Activated T-helper 17 cell treated with anti-CD3 and anti-CD28 coated beads, Interleukin-2, amount 50 U/mL, for 72 hours (primary cell): ENCODE measurements around the gene STAP2. TPM values are rescaled to one million over a fixed set of nuclear protein-coding genes. Genes with fewer than 3 reads are reported as not detected.

Experiments used
- ATAC-seq: fragments of 150-1000 bp; cut with Tn5 transposase; replicated peaks from 2 replicates; pipeline ENCODE4 v1.10.0; 2021; ENCODE audit warnings: mild to moderate bottlenecking, moderate library complexity
- H3K27ac Mint-ChIP-seq: one replicate; pipeline ENCODE4 v1.8.0; 2022; ENCODE audit warnings: mixed read lengths
- H3K27me3 Mint-ChIP-seq: one replicate; pipeline ENCODE4 v1.8.0; 2022; ENCODE audit warnings: mixed read lengths
- H3K36me3 Mint-ChIP-seq: one replicate; pipeline ENCODE4 v1.8.0; 2022; ENCODE audit warnings: low read depth, mild to moderate bottlenecking, mixed read lengths
- H3K4me1 Mint-ChIP-seq: one replicate; pipeline ENCODE4 v1.8.0; 2022; ENCODE audit warnings: mixed read lengths
- H3K4me3 Mint-ChIP-seq: one replicate; pipeline ENCODE4 v1.8.0; 2022; ENCODE audit warnings: mild to moderate bottlenecking, mixed read lengths
- H3K9me3 Mint-ChIP-seq: one replicate; pipeline ENCODE4 v1.8.0; 2022; ENCODE audit warnings: mixed read lengths
- total RNA-seq, 2 donors: library from RNA; stranded (reverse); gene quantifications; one replicate each; pipeline ENCODE4 v1.2.3, GENCODE V29; 2022

Gene STAP2
- total RNA-seq, 2 donors from 2014 or later, result 13.3 to 17.4 TPM

DNA sequence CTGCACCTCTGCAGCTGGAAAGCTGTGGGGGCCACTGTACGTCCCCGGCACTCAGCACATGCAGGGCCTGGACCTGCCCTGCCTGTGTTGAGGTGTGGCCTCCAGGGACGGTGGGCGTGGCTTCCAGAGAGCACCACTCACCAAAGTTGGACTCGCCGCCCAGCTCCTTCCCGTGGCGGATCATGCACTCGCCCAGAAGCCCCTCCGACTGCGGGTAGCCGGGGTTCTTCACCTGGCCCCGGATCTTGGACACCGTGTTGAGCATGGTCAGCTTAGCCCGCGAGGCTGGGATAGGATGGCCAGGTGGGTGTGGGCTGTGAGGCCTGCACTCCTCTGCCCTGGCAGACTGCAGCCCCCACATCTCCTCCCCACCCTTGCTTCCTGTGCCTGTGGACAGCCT lies 26.7 kb upstream of the STAP2 start:
- H3K4me1 Mint-ChIP-seq, result peaks cover 8% of the 10 kb centered on the region
- H3K36me3 Mint-ChIP-seq, result peaks cover 73% of the 10 kb centered on the region
- no peak for ATAC-seq
- no peak overlapping the region for H3K27ac Mint-ChIP-seq
- H3K27me3 Mint-ChIP-seq, result no peaks in the 10 kb centered on the region
- H3K4me3 Mint-ChIP-seq, result no peak overlapping the region
- no peaks in the 10 kb centered on the region for H3K9me3 Mint-ChIP-seq

GRCh38 chr19:4363571-4364304 lies 25.1 kb upstream of the STAP2 start:
- no peak for ATAC-seq
- H3K9me3 Mint-ChIP-seq, result no peaks in the 10 kb centered on the region
- no peak overlapping the region for H3K4me3 Mint-ChIP-seq
- no peaks in the 10 kb centered on the region for H3K27me3 Mint-ChIP-seq
- H3K27ac Mint-ChIP-seq, result peak overlapping the region; percentile 20
- H3K36me3 Mint-ChIP-seq, result peaks cover 80% of the 10 kb centered on the region
- peaks cover 3% of the 10 kb centered on the region for H3K4me1 Mint-ChIP-seq

DNA sequence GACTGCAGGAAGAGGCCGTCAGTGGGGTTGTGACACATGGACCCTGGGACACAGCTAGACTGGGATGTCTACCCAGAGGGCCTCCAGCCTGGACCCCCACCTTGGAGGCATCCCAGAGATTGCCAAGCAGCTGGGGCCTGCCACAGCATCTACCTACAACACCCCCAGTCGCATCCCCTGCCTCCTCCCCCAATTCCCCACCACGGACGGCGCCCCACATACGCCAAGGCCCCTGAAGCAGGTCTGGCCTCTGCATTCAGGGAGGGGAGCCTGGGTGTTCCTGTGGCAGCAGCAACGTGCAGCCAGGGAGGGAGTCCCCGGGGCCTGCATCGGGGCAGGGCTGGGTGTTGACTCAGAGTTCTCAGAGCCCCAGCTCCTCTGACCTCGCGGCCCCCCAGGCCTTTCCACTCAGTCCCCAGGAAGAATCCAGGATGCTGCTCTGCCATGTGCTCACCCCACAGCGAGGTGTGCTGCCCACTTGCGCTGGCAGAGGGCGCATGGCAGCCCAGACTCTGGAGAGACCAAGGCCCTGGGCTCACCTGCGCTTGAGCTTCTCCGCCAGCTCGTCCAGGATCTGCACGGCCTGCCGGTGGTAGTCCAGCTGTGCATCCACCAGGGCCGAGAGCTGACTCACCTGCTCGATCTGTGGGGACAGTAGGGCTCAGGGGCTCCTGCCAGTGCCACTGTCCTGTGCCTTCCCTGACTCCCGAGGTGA lies 24.4 kb upstream of the STAP2 start:
- no peak for ATAC-seq
- H3K9me3 Mint-ChIP-seq, result no peaks in the 10 kb centered on the region
- no peak overlapping the region for H3K4me3 Mint-ChIP-seq
- H3K4me1 Mint-ChIP-seq, result no peaks in the 10 kb centered on the region
- H3K36me3 Mint-ChIP-seq, result peaks cover 73% of the 10 kb centered on the region
- H3K27me3 Mint-ChIP-seq, result no peaks in the 10 kb centered on the region
- peak overlapping the region; percentile 20 for H3K27ac Mint-ChIP-seq

DNA sequence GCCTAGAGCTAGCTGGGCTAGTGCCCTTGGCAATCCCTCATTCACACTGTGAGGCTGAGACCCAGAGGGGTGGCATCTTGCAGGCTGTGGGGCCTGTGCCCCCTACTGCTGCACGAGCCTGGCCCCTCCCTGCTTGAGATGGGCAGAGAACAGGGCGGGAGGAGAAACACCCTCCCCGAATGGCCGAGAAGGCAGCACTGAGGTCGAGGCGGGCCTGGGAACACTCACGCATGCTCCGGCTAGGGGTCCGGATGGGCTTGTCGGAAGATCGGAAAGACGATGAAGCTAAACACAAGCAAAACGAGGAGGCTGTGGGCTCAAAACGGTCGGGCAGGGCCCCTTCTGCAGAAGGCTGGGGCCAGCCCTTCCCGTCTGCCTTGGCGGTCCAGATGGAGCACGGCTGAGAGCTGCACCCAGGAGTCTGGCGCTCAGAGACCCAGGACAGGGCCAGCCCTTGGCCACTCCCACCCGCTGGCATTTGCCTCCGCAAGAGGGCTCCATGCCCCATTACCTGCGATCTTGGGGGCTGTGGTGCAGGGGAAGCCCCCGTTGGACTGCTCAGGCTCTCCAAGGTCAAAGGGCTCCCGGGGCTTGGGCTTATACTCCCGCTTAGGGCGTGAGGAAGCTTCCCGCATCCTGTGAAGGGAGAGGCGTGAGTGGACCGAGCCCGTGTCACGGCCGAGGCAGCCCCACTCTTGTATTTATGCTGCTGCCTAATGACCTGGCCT lies 23.6 kb upstream of the STAP2 start:
- no peak overlapping the region for H3K4me3 Mint-ChIP-seq
- H3K9me3 Mint-ChIP-seq, result no peaks in the 10 kb centered on the region
- peaks cover 70% of the 10 kb centered on the region for H3K36me3 Mint-ChIP-seq
- H3K4me1 Mint-ChIP-seq, result no peaks in the 10 kb centered on the region
- no peak for ATAC-seq
- H3K27me3 Mint-ChIP-seq, result no peaks in the 10 kb centered on the region
- H3K27ac Mint-ChIP-seq, result peak overlapping the region; percentile 61

GRCh38 chr19:4361152-4362046 lies 22.8 kb upstream of the STAP2 start:
- peak overlapping the region; percentile 61 for H3K27ac Mint-ChIP-seq

GRCh38 chr19:4360641-4361151 lies 22.1 kb upstream of the STAP2 start:
- Mint-ChIP-seq H3K4me3 (no peak overlapping the region), H3K36me3 (peaks cover 65% of the 10 kb centered on the region), H3K4me1 (no peaks in the 10 kb centered on the region), H3K9me3 (no peaks in the 10 kb centered on the region), H3K27ac (peak overlapping the region; percentile 30), H3K27me3 (no peaks in the 10 kb centered on the region)
- no peak for ATAC-seq

More at GRCh38 chr19:4361152-4362046, 22.8 kb upstream of the STAP2 start:
- H3K36me3 Mint-ChIP-seq, result peaks cover 67% of the 10 kb centered on the region
- H3K27me3 Mint-ChIP-seq, result no peaks in the 10 kb centered on the region
- no peak overlapping the region for H3K4me3 Mint-ChIP-seq
- no peaks in the 10 kb centered on the region for H3K4me1 Mint-ChIP-seq
- no peaks in the 10 kb centered on the region for H3K9me3 Mint-ChIP-seq
- no peak for ATAC-seq

DNA sequence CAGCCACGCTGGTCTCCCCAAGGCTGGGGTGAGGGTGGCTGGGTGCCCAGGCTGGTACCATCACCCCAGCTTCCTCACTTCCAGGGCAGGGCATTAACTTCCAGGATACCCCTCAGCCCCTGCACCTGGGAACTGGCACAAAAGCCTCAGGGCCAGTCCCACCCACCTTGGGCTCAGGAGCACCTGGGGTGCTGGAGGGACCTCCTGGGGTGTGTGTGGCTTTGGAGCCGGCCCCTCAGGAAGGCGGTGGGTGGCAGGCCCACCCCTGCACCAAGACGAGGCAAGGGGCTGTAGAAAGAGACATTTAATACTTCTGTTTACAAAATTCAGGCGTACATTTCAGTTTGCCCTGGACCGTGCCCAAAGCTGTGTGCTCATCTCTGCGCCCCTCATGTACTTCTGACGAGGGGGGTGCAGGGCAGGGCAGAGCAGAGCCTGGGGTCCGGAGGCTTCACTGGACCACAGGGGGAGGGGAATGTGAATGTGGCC lies 21.5 kb upstream of the STAP2 start:
- Mint-ChIP-seq H3K36me3 (peaks cover 63% of the 10 kb centered on the region), H3K27ac (peak overlapping the region; percentile 30), H3K4me3 (no peak overlapping the region), H3K27me3 (no peaks in the 10 kb centered on the region), H3K4me1 (no peaks in the 10 kb centered on the region), H3K9me3 (no peaks in the 10 kb centered on the region)
- ATAC-seq, result no peak

DNA sequence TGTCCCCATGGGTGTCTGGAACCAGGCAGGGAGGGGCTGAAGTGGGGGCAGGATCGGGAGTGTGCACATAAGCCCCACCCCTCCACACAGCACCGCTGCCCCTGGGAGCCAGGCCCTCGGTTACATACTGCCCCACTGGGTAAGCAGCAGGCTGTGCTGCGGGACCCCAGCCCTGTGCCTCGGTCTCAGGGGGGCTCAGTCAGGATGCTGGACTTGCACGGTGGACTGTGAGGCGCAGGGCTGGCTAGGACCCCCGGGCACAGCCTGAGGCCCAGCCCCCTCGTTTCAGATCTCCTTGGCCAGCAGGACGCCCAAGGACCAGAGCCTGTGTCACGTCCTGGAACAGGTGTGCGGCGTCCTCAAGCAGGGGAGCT lies 21.0 kb upstream of the STAP2 start:
- peak; percentile 30 for ATAC-seq
- no peak overlapping the region for H3K4me3 Mint-ChIP-seq
- H3K27ac Mint-ChIP-seq, result no peak overlapping the region
- H3K36me3 Mint-ChIP-seq, result peaks cover 59% of the 10 kb centered on the region
- no peaks in the 10 kb centered on the region for H3K9me3 Mint-ChIP-seq
- H3K27me3 Mint-ChIP-seq, result no peaks in the 10 kb centered on the region
- no peaks in the 10 kb centered on the region for H3K4me1 Mint-ChIP-seq

- no peak for ATAC-seq
- peak overlapping the region; percentile 22 for H3K27ac Mint-ChIP-seq
Measured at GRCh38 chr19:4358709-4359626, 20.3 kb upstream of the STAP2 start.

GRCh38 chr19:4357921-4358326 lies 19.3 kb upstream of the STAP2 start:
- no peaks in the 10 kb centered on the region for H3K9me3 Mint-ChIP-seq
- H3K4me1 Mint-ChIP-seq, result no peaks in the 10 kb centered on the region
- H3K27ac Mint-ChIP-seq, result peak overlapping the region; percentile 19
- no peak for ATAC-seq
- no peak overlapping the region for H3K4me3 Mint-ChIP-seq
- H3K36me3 Mint-ChIP-seq, result peaks cover 43% of the 10 kb centered on the region
- H3K27me3 Mint-ChIP-seq, result no peaks in the 10 kb centered on the region

More at GRCh38 chr19:4358709-4359626, 20.3 kb upstream of the STAP2 start:
- no peaks in the 10 kb centered on the region for H3K4me1 Mint-ChIP-seq
- H3K4me3 Mint-ChIP-seq, result no peak overlapping the region
- H3K27me3 Mint-ChIP-seq, result no peaks in the 10 kb centered on the region
- H3K9me3 Mint-ChIP-seq, result no peaks in the 10 kb centered on the region
- peaks cover 54% of the 10 kb centered on the region for H3K36me3 Mint-ChIP-seq

GRCh38 chr19:4357095-4357797 lies 18.6 kb upstream of the STAP2 start:
- Mint-ChIP-seq H3K4me3 (no peak overlapping the region), H3K9me3 (no peaks in the 10 kb centered on the region), H3K36me3 (peaks cover 36% of the 10 kb centered on the region), H3K4me1 (no peaks in the 10 kb centered on the region), H3K27me3 (no peaks in the 10 kb centered on the region), H3K27ac (peak overlapping the region; percentile 63)
- no peak for ATAC-seq

DNA sequence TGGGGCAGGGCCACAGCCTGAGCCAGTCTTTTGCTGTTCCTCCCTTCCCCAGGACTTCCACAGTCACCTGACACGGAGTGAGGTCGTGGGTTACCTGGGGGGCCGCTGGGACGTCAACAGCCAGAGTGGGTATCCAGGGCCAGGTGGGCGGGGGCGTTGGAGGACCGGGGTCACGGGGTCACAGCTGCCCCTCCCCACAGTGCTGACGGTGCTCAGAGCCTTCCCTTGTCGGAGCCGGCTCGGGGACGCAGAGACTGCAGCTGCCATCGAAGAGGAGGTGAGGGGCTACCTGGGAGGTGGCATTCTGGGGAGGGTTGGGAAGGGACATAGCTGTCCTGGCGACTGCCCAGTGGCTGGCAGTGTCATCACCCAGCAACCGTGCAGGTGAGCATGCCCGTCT lies 16.3 kb upstream of the STAP2 start:
- H3K27me3 Mint-ChIP-seq, result no peaks in the 10 kb centered on the region
- no peaks in the 10 kb centered on the region for H3K4me1 Mint-ChIP-seq
- H3K36me3 Mint-ChIP-seq, result peaks cover 27% of the 10 kb centered on the region
- no peak overlapping the region for H3K4me3 Mint-ChIP-seq
- no peak overlapping the region for H3K27ac Mint-ChIP-seq
- ATAC-seq, result no peak
- H3K9me3 Mint-ChIP-seq, result no peaks in the 10 kb centered on the region
